ENCODE results near the gene TMEM255B. TPM values are rescaled to one million over a fixed set of nuclear protein-coding genes. Genes with fewer than 3 reads are reported as not detected.

TMEM255B gene
- polyA plus RNA-seq, 1 donor (not counting 4 experiments of a cell fraction or from before 2014, with no cell fraction given), result 7.6 TPM

DNA sequence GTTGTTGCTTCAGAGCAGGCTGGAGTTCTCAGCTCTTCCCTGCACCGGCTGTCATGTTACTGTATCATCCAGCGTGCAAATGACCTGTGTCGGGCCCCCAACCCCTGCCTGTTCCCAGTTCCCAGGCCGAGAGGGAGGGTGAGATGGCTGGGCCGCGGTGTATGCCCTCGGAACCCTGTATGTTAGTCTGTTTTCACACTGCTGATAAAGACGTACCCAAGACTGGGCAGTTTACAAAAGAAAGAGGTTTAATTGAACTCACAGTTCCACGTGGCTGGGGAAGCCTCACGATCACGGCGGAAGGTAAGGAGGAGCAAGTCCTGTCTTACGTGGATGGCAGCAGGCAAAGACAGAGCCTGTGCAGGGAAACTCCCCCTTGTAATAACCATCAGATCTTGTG, 10.9 kb downstream of the TMEM255B start:
- DNase-seq (ENCODE audit: low read depth, low spot score) (no peak), FAIRE-seq (no peak)
- no peak overlapping the region for H3K9ac ChIP-seq (ENCODE audit: control insufficient read depth, extremely low read depth, insufficient read depth, low read length)
- peaks cover 3% of the 10 kb centered on the region for H3K27me3 ChIP-seq (ENCODE audit: control insufficient read depth, extremely low read depth, insufficient read depth, low read length)
- H3K9me1 ChIP-seq (ENCODE audit: control insufficient read depth, extremely low read depth, insufficient read depth, low read length), result no peaks in the 10 kb centered on the region
- H3K36me3 ChIP-seq (ENCODE audit: control insufficient read depth in 2 of 2, extremely low read depth in 1 of 2, insufficient read depth in 2 of 2, low read length in 2 of 2), result no peaks in the 10 kb centered on the region
- H3K9me3 ChIP-seq (ENCODE audit: control insufficient read depth, low read depth, low read length), result no peaks in the 10 kb centered on the region
- H2AFZ ChIP-seq (ENCODE audit: control insufficient read depth, low read length), result no peak overlapping the region
- TF ChIP-seq EZH2 (IDR thresholded peaks at IDR 0.05; ENCODE audit: low read length), result no peak
- TF ChIP-seq, protein P1, sequence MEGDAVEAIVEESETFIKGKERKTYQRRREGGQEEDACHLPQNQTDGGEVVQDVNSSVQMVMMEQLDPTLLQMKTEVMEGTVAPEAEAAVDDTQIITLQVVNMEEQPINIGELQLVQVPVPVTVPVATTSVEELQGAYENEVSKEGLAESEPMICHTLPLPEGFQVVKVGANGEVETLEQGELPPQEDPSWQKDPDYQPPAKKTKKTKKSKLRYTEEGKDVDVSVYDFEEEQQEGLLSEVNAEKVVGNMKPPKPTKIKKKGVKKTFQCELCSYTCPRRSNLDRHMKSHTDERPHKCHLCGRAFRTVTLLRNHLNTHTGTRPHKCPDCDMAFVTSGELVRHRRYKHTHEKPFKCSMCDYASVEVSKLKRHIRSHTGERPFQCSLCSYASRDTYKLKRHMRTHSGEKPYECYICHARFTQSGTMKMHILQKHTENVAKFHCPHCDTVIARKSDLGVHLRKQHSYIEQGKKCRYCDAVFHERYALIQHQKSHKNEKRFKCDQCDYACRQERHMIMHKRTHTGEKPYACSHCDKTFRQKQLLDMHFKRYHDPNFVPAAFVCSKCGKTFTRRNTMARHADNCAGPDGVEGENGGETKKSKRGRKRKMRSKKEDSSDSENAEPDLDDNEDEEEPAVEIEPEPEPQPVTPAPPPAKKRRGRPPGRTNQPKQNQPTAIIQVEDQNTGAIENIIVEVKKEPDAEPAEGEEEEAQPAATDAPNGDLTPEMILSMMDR (optimal IDR thresholded peaks at IDR 0.05 in 1 of 3, IDR thresholded peaks at IDR 0.05 in 1 of 3, conservative IDR thresholded peaks at IDR 0.05 in 1 of 3; ENCODE audit: extremely low read depth in 1 of 3, insufficient read depth in 2 of 3, low read length in 3 of 3), result no peak
- H3K79me2 ChIP-seq (ENCODE audit: control insufficient read depth, insufficient read depth, low read length), result no peaks in the 10 kb centered on the region
- dilution Hi-C loops (cut with MboI; ENCODE audit: extremely low pct_ligation_motif_present, low sequenced_read_pairs), result no loop called here
- H3K4me2 ChIP-seq (ENCODE audit: control insufficient read depth, extremely low read depth, insufficient read depth, low read depth, low read length), result no peak overlapping the region
- no peaks in the 10 kb centered on the region for H4K20me1 ChIP-seq (ENCODE audit: control insufficient read depth, extremely low read depth, insufficient read depth, low read length)
- H3K27ac ChIP-seq (ENCODE audit: control insufficient read depth, insufficient read depth, low read length), result no peak overlapping the region
- H3K4me1 ChIP-seq (ENCODE audit: control insufficient read depth, extremely low read depth, insufficient read depth, low read length), result peaks cover 9% of the 10 kb centered on the region
- H3K4me3 ChIP-seq (ENCODE audit: control insufficient read depth in 2 of 3, extremely low read depth in 1 of 3, insufficient read depth in 2 of 3, low read depth in 1 of 3, low read length in 3 of 3), result no peak overlapping the region

DNA sequence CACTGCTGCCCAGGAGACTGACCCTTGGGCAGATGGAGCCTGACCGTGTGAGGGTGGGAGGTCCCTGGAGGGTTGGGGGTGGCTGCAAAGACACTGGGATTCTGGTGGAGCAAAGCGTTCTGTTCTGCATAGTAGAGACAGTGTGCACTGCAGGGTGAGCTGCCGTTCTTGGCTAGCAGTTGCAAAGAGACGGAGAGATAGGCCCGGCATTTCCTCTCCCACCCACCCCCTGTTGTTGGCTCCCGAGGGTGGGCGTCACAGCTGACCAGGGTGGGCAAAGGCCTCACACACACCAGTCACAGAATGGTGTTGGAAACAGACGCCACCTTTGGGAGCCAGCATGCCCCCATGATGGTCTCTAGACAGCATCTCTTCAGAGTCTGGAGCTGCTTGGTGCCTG, 11.4 kb downstream of the TMEM255B start:
- Histone ChIP-seq H4K20me1 (ENCODE audit: control insufficient read depth, extremely low read depth, insufficient read depth, low read length) (no peaks in the 10 kb centered on the region), H3K36me3 (ENCODE audit: control insufficient read depth in 2 of 2, extremely low read depth in 1 of 2, insufficient read depth in 2 of 2, low read length in 2 of 2) (no peaks in the 10 kb centered on the region), H3K4me1 (ENCODE audit: control insufficient read depth, extremely low read depth, insufficient read depth, low read length) (peaks cover 10% of the 10 kb centered on the region), H3K4me2 (ENCODE audit: control insufficient read depth, extremely low read depth, insufficient read depth, low read depth, low read length) (no peak overlapping the region), H3K9me3 (ENCODE audit: control insufficient read depth, low read depth, low read length) (no peaks in the 10 kb centered on the region), H2AFZ (ENCODE audit: control insufficient read depth, low read length) (no peak overlapping the region), H3K79me2 (ENCODE audit: control insufficient read depth, insufficient read depth, low read length) (no peaks in the 10 kb centered on the region), H3K27me3 (ENCODE audit: control insufficient read depth, extremely low read depth, insufficient read depth, low read length) (peaks cover 3% of the 10 kb centered on the region), H3K9ac (ENCODE audit: control insufficient read depth, extremely low read depth, insufficient read depth, low read length) (no peak overlapping the region), H3K9me1 (ENCODE audit: control insufficient read depth, extremely low read depth, insufficient read depth, low read length) (no peaks in the 10 kb centered on the region), H3K4me3 (ENCODE audit: control insufficient read depth in 2 of 3, extremely low read depth in 1 of 3, insufficient read depth in 2 of 3, low read depth in 1 of 3, low read length in 3 of 3) (no peak overlapping the region), H3K27ac (ENCODE audit: control insufficient read depth, insufficient read depth, low read length) (no peak overlapping the region)
- TF ChIP-seq, protein P1 (optimal IDR thresholded peaks at IDR 0.05 in 1 of 3, IDR thresholded peaks at IDR 0.05 in 1 of 3, conservative IDR thresholded peaks at IDR 0.05 in 1 of 3; ENCODE audit: extremely low read depth in 1 of 3, insufficient read depth in 2 of 3, low read length in 3 of 3), result no peak
- TF ChIP-seq EZH2 (IDR thresholded peaks at IDR 0.05; ENCODE audit: low read length), result no peak
- DNase-seq (ENCODE audit: low read depth, low spot score) (no peak), FAIRE-seq (no peak)
- dilution Hi-C loops (cut with MboI; ENCODE audit: extremely low pct_ligation_motif_present, low sequenced_read_pairs), result no loop called here
